Heart right ventricle (tissue), 16 donors: ENCODE data around the gene ABLIM1. TPM values are rescaled to one million over a fixed set of nuclear protein-coding genes. Genes with fewer than 3 reads are reported as not detected.

Source experiments
- ATAC-seq, 8 donors: fragments of 200-7000 bp; cut with Tn5 transposase; one replicate each; pipeline ENCODE4 v1.9.1; 2020; ENCODE audit warnings: mild to moderate bottlenecking in 8 of 8, moderate library complexity in 8 of 8, moderate number of reproducible peaks in 1 of 8
- DNase-seq, 2 donors: peaks; one replicate each; pipeline ENCODE4 v3.0.0-alpha.2; 2020
- H3K27ac ChIP-seq, 10 donors: fragments of 200-600 bp; sonication (generic) in 2 of 10; one replicate each; pipeline versions ENCODE4 v1.5.0 to v1.8.0; 2020 to 2022; ENCODE audit warnings: mild to moderate bottlenecking in 3 of 10
- H3K27me3 ChIP-seq, 7 donors: fragments of 200-600 bp; one replicate each; pipeline ENCODE4 v1.8.0; 2021 to 2022; ENCODE audit warnings: mild to moderate bottlenecking in 2 of 7
- H3K36me3 ChIP-seq, 9 donors: fragments of 200-600 bp; sonication (generic) in 1 of 9; one replicate each; pipeline versions ENCODE4 v1.5.0 to v1.8.0; 2020 to 2022; ENCODE audit warnings: mild to moderate bottlenecking in 2 of 9
- H3K4me1 ChIP-seq, 9 donors: fragments of 200-600 bp; sonication (generic) in 1 of 9; one replicate each; pipeline versions ENCODE4 v1.5.0 to v1.8.0; 2020 to 2022; ENCODE audit warnings: mild to moderate bottlenecking in 4 of 9
- H3K4me3 ChIP-seq, 10 donors: fragments of 200-600 bp; sonication (generic) in 2 of 10; one replicate each; pipeline versions ENCODE4 v1.5.0 to v1.8.0; 2020 to 2022; ENCODE audit warnings: mild to moderate bottlenecking in 7 of 10, moderate library complexity in 2 of 10
- H3K9me3 ChIP-seq, 11 donors: fragments of 200-600 bp in 10 of 11; sonication (generic) in 2 of 11; one replicate each; pipeline versions ENCODE4 v1.5.0 to v1.8.0; 2013 to 2022; ENCODE audit warnings: mild to moderate bottlenecking in 2 of 11, control low read depth in 1 of 11, moderate library complexity in 1 of 11
- CTCF ChIP-seq, 9 donors: fragments of 200-600 bp; sonication (generic) in 2 of 9; IDR thresholded peaks; one replicate each; pipeline versions ENCODE4 v1.5.0 to v1.8.0; 2021 to 2022; ENCODE audit warnings: antibody characterized with exemption in 9 of 9, mild to moderate bottlenecking in 5 of 9, moderate library complexity in 1 of 9
- WGBS, 2 donors: extraction: QIAGEN DNeasy Blood & Tissue Kit; methylation state at CpG; one replicate each; pipeline ENCODE4 v1.1.7; 2013; ENCODE audit warnings: inconsistent platforms in 1 of 2; 5-methylcytosine and 5-hydroxymethylcytosine counted together
- intact Hi-C, 10 donors: fragments of 100-400 bp; cut with DNase I; formaldehyde crosslinking; loops; one replicate each; pipeline versions ENCODE4 v1.11.1 to v1.14.2; 2022
- polyA plus RNA-seq, 2 donors: library from polyadenylated mRNA; stranded (reverse); fragments of 200-250 nt; gene quantifications; one replicate each; pipeline ENCODE4 v1.2.3, GENCODE V29; 2013
- total RNA-seq, 10 donors: library from RNA; stranded (reverse); fragmentation: NEBNext Ultra II Directional in 3 of 10; extraction: Animal tissue kit (Norgen Biotek cat#: 25700) in 3 of 10; gene quantifications; one replicate each; pipeline versions ENCODE4 v1.2.1 to v1.2.4, GENCODE V29; 2021 to 2023
- donor health status: Arrhythmogenic right ventricular cardiomyopathy.
- donor health status: ischemic (EF 13 %, LVEDD 7.1; RV severe dilation, severe dysfunction).
- donor health status: healthy with polysubstance abuse.
- donor health status: DM: no; HTN: yes; CAD: no.
- donor health status: DM: no; HTN: no; CAD: no.
- donor health status: ischemic (EF 25% LVEDD 6.9; RV normal size, moderate dysfunction).
- donor health status: ischemic (EF 25% LVEDD 5.7; RV mildly dilated, moderate dysfunction).
- donor health status: healthy.
- donor health status: DM: yes; HTN: yes; CAD: no.
- donor health status: Ischemic cardiomyopathy.
- donor health status: ischemic (EF 35%, LVEDD 5.7; RV mildly dilated, moderate dysfunction).
- donor health status: nonischemic (EF 11% LVEDD 7.7; RV severe dilation, severe dysfunction).
- donor health status: DM: yes; HTN: yes; CAD: no.
- donor health status: PGD.
- donor health status: ischemic (EF 29% LVEDD 5.4; RV normal size, mild dysfunction).
- donor health status: nonischemic (EF 23%, LVEDD 6.1; RV moderate dilation, normal function).

ABLIM1 gene
- total and polyA plus RNA-seq, 12 donors = 119 to 816 (median 600) TPM

- peak overlapping the region; percentile 50 to 70 (median 62) for H3K4me3 ChIP-seq
- peak in 6 of 8 donors; percentile 5 to 52 (median 16) for ATAC-seq
- no peaks in the 10 kb centered on the region for H3K36me3 ChIP-seq
- no peak for TF ChIP-seq CTCF (IDR thresholded peaks at IDR 0.05)
- intact Hi-C loops = loop anchor here in 4 of 10 donors (5.0 kb wide), 2 partner anchors 71 to 101 kb away; no protein-coding TSS in a partner anchor
- H3K27ac ChIP-seq = peak overlapping the region in 9 of 10 donors; percentile 41 to 82 (median 63)
- DNase-seq = no peak
- peaks cover 0 to 61% (median 8%) of the 10 kb centered on the region in 7 donors for H3K27me3 ChIP-seq
- H3K9me3 ChIP-seq = no peaks in the 10 kb centered on the region
- WGBS, 2 donors = 22 to 34% methylated on average over 17 of the region's 17 CpGs
- H3K4me1 ChIP-seq = peaks cover 2 to 69% (median 51%) of the 10 kb centered on the region in 9 donors
Observed at GRCh38 chr10:114402871-114403540, 255.1 kb downstream of the ABLIM1 start.

- Histone ChIP-seq H3K4me3 (peak overlapping the region in 4 of 10 donors; percentile 68 to 70 (median 68)), H3K9me3 (no peaks in the 10 kb centered on the region), H3K27me3 (peaks cover 0 to 61% (median 8%) of the 10 kb centered on the region in 7 donors), H3K36me3 (no peaks in the 10 kb centered on the region), H3K27ac (peak overlapping the region in 8 of 10 donors; percentile 7 to 82 (median 64)), H3K4me1 (peaks cover 2 to 76% (median 54%) of the 10 kb centered on the region in 9 donors)
- no peak for TF ChIP-seq CTCF (IDR thresholded peaks at IDR 0.05)
- no peak for ATAC-seq
- intact Hi-C loops = loop anchor here in 4 of 10 donors (5.0 kb wide), 2 partner anchors 70 to 100 kb away; no protein-coding TSS in a partner anchor
- 69 to 80% methylated on average over 2 of the region's 2 CpGs for WGBS, 2 donors
- no peak for DNase-seq
Observed at GRCh38 chr10:114402233-114402632, 255.8 kb downstream of the ABLIM1 start.

- WGBS, 2 donors = 70 to 74% methylated on average over 7 of the region's 7 CpGs
- DNase-seq = peak; percentile 55 to 73
- no peak overlapping the region for H3K4me3 ChIP-seq
- no peaks in the 10 kb centered on the region for H3K9me3 ChIP-seq
- no peaks in the 10 kb centered on the region for H3K36me3 ChIP-seq
- no peak for TF ChIP-seq CTCF (IDR thresholded peaks at IDR 0.05)
- peak overlapping the region in 6 of 10 donors; percentile 26 to 82 (median 48) for H3K27ac ChIP-seq
- peak in 7 of 8 donors; percentile 51 to 75 (median 53) for ATAC-seq
- peaks cover 0 to 61% (median 8%) of the 10 kb centered on the region in 7 donors for H3K27me3 ChIP-seq
- intact Hi-C loops = loop anchor here in 4 of 10 donors (5.0 kb wide), 2 partner anchors 69 to 99 kb away; no protein-coding TSS in a partner anchor
- H3K4me1 ChIP-seq = peaks cover 2 to 86% (median 54%) of the 10 kb centered on the region in 9 donors
Observed at GRCh38 chr10:114401195-114401791, 256.8 kb downstream of the ABLIM1 start.

GRCh38 chr10:114400091-114400490 is 258.0 kb downstream of the ABLIM1 start:
- Histone ChIP-seq H3K27me3 (peaks cover 0 to 54% (median 8%) of the 10 kb centered on the region in 7 donors), H3K9me3 (no peaks in the 10 kb centered on the region), H3K36me3 (no peaks in the 10 kb centered on the region), H3K27ac (peak overlapping the region in 7 of 10 donors; percentile 12 to 44 (median 33)), H3K4me3 (no peak overlapping the region), H3K4me1 (peaks cover 2 to 86% (median 54%) of the 10 kb centered on the region in 9 donors)
- DNase-seq (no peak), ATAC-seq (peak in 1 of 8 donors; percentile 4)
- no peak for TF ChIP-seq CTCF (IDR thresholded peaks at IDR 0.05)
- intact Hi-C loops = loop anchor here in 4 of 10 donors (5.0 kb wide), 2 partner anchors 68 to 98 kb away; no protein-coding TSS in a partner anchor
- WGBS, 2 donors = 34 to 48% methylated on average over 3 of the region's 3 CpGs
